IMR-90 (cell line): Measurements from ENCODE around the gene DIP2A.

Experiments
- BHLHE40 ChIP-seq: fragments of 150-350 bp; IDR thresholded peaks from 2 replicates; pipeline ENCODE4 v1.6.1; 2016; ENCODE audit warnings: mild to moderate bottlenecking, low read depth, low read length
- CEBPB ChIP-seq: IDR thresholded peaks from 2 replicates; pipeline ENCODE4 v1.6.1; 2012; ENCODE audit warnings: low read depth, low read length, improper control_type of control experiment
- CTCF ChIP-seq: conservative IDR thresholded peaks from 2 replicates; pipeline ENCODE4 v1.5.1; 2012; ENCODE audit warnings: mild to moderate bottlenecking, low read depth, low read length, improper control_type of control experiment
- MAFK ChIP-seq: IDR thresholded peaks from 2 replicates; pipeline ENCODE4 v1.6.1; 2012; ENCODE audit warnings: low read depth, low read length, improper control_type of control experiment
- MAZ ChIP-seq: IDR thresholded peaks from 2 replicates; pipeline ENCODE4 v1.6.1; 2012; ENCODE audit warnings: low read depth, mild to moderate bottlenecking, low read length, improper control_type of control experiment, moderate library complexity, borderline replicate concordance
- MXI1 ChIP-seq: IDR thresholded peaks from 2 replicates; pipeline ENCODE4 v1.6.1; 2012; ENCODE audit warnings: low read depth, mild to moderate bottlenecking, low read length, moderate library complexity, borderline replicate concordance
- POLR2A ChIP-seq: IDR thresholded peaks from 2 replicates; pipeline ENCODE4 v1.6.1; 2012; ENCODE audit warnings: mild to moderate bottlenecking, low read depth, low read length
- RCOR1 ChIP-seq: IDR thresholded peaks from 2 replicates; pipeline ENCODE4 v1.6.1; 2012; ENCODE audit warnings: mild to moderate bottlenecking, low read length, improper control_type of control experiment; ENCODE audit not compliant: insufficient replicate concordance
- RFX5 ChIP-seq: IDR thresholded peaks from 2 replicates; pipeline ENCODE4 v1.8.0; 2012; ENCODE audit warnings: low read depth, mild to moderate bottlenecking, low read length, moderate library complexity
- SMC3 ChIP-seq: fragments of 150-350 bp; IDR thresholded peaks from 2 replicates; pipeline ENCODE4 v1.6.1; 2016; ENCODE audit warnings: low read depth, mild to moderate bottlenecking, antibody characterized with exemption, low read length, moderate library complexity
- USF2 ChIP-seq: fragments of 150-350 bp; IDR thresholded peaks from 2 replicates; pipeline ENCODE4 v1.6.1; 2017; ENCODE audit warnings: mild to moderate bottlenecking, antibody characterized with exemption, low read length, low read depth

- TF ChIP-seq USF2 (no peak), MAZ (no peak), CTCF (no peak), POLR2A (no peak), RFX5 (no peak), MXI1 (no peak), CEBPB (no peak), BHLHE40 (no peak), SMC3 (no peak), RCOR1 (no peak), MAFK (no peak)
Observed at GRCh38 chr21:46422636-46423241, 36.0 kb upstream of the DIP2A start.
